ENCODE data around the gene CDC42EP4.

CDC42EP4 gene

GRCh38 chr17:73308017-73308823, 3.6 kb downstream of the CDC42EP4 start:
- in situ Hi-C loops (cut with MboI; ENCODE audit: low pct_unique_long_range_greater_than_20kb, low sequenced_read_pairs, unreplicated experiment), result no loop called here

DNA sequence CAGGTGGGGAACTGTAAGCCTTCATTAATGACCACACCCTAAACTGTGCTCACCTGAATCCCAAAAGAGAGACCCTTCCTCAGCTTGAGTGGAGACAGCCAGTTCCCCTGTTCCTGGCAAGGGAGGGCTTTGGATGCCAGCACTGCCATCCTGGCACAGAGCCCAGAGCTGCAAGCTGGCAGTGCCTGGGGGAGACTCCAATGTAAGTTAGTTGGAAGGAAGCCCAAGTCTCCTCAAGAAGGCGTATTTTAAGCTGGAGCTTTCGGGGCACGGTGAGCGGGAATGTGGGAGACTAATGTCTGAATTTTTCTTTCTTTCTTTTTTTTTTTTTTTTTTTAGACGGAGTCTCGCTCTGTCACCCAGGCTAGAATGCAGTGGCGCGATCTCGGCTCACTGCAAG, 4.7 kb downstream of the CDC42EP4 start:
- TF ChIP-seq, protein P1, sequence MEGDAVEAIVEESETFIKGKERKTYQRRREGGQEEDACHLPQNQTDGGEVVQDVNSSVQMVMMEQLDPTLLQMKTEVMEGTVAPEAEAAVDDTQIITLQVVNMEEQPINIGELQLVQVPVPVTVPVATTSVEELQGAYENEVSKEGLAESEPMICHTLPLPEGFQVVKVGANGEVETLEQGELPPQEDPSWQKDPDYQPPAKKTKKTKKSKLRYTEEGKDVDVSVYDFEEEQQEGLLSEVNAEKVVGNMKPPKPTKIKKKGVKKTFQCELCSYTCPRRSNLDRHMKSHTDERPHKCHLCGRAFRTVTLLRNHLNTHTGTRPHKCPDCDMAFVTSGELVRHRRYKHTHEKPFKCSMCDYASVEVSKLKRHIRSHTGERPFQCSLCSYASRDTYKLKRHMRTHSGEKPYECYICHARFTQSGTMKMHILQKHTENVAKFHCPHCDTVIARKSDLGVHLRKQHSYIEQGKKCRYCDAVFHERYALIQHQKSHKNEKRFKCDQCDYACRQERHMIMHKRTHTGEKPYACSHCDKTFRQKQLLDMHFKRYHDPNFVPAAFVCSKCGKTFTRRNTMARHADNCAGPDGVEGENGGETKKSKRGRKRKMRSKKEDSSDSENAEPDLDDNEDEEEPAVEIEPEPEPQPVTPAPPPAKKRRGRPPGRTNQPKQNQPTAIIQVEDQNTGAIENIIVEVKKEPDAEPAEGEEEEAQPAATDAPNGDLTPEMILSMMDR (IDR thresholded peaks at IDR 0.05; ENCODE audit: extremely low read depth, insufficient read depth, missing control alignments), result no peak
- in situ Hi-C loops (cut with MboI; ENCODE audit: low pct_unique_long_range_greater_than_20kb, low sequenced_read_pairs, unreplicated experiment), result no loop called here
- DNase-seq (ENCODE audit: low spot score), result no peak

More at GRCh38 chr17:73308017-73308823, 3.6 kb downstream of the CDC42EP4 start:
- TF ChIP-seq, protein P1 (IDR thresholded peaks at IDR 0.05; ENCODE audit: extremely low read depth, insufficient read depth, missing control alignments), result no peak
- DNase-seq (ENCODE audit: low spot score), result no peak

DNA sequence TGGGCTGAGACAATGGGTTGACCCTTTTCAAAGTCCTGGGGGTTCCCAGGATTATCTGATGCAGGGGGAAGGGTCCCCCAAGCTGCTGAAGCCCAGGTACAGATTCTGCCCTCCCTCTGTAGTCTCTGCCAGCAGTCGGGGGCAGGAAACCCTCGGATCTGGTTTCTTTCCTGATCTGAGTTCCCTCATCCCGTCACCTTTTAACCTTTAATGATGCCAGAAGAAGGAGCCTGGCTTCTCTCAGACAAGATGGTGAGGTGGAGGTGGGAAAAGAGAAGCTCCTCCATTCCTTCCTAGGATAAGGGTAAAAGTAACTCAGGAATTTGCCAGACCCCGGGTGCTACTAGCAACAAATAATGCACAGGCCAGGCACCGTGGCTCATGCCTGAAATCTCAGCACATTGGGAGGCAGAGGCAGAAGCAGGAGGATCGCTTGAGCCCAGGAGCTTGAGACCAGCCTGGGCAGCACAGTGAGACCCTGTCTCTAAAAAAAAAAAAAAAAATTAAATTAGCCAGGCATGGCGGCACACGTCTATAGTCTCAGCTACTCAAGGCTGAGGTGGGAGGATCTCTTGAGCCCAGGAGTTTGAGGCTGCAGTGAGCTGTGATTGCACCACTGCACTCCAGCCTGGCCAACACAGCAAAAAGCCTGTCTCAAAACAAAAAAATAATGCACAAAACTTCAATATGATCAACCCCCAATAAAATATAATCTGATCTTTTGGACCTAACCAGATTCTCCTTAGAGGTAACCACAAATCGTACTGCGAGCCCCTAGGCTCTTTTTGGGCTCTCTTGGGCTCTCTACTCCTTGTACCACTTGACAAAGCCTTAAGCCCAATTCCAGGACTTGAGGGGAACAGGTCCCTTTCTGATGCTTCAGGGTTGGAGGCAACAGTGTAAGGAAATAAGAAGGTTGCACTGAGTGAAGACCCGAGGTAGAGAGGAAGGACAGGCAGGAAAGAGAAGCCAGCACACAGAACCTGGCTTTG, 5.7 kb downstream of the CDC42EP4 start:
- in situ Hi-C loops (cut with MboI; ENCODE audit: low pct_unique_long_range_greater_than_20kb, low sequenced_read_pairs, unreplicated experiment), result no loop called here

GRCh38 chr17:73304971-73305812, 6.6 kb downstream of the CDC42EP4 start:
- TF ChIP-seq, protein P1 (IDR thresholded peaks at IDR 0.05; ENCODE audit: extremely low read depth, insufficient read depth, missing control alignments), result no peak
- no peak for DNase-seq (ENCODE audit: low spot score)
- in situ Hi-C loops (cut with MboI; ENCODE audit: low pct_unique_long_range_greater_than_20kb, low sequenced_read_pairs, unreplicated experiment), result no loop called here

More for the DNA sequence above, 5.7 kb downstream of the CDC42EP4 start:
- TF ChIP-seq, protein P1 (IDR thresholded peaks at IDR 0.05; ENCODE audit: extremely low read depth, insufficient read depth, missing control alignments), result no peak
- no peak for DNase-seq (ENCODE audit: low spot score)

- no peak for DNase-seq (ENCODE audit: low spot score)
- in situ Hi-C loops (cut with MboI; ENCODE audit: low pct_unique_long_range_greater_than_20kb, low sequenced_read_pairs, unreplicated experiment), result no loop called here
- TF ChIP-seq, protein P1 (IDR thresholded peaks at IDR 0.05; ENCODE audit: extremely low read depth, insufficient read depth, missing control alignments), result no peak
Measured at GRCh38 chr17:73304438-73304837, 7.4 kb downstream of the CDC42EP4 start.

- no peak for DNase-seq (ENCODE audit: low spot score)
- TF ChIP-seq, protein P1 (IDR thresholded peaks at IDR 0.05; ENCODE audit: extremely low read depth, insufficient read depth, missing control alignments), result no peak
- in situ Hi-C loops (cut with MboI; ENCODE audit: low pct_unique_long_range_greater_than_20kb, low sequenced_read_pairs, unreplicated experiment), result no loop called here
Measured at GRCh38 chr17:73302189-73302588, 9.6 kb downstream of the CDC42EP4 start.
